Esophagus muscularis mucosa (tissue), 4 donors: ENCODE data around the gene MX2. TPM values are rescaled to one million over a fixed set of nuclear protein-coding genes. Genes with fewer than 3 reads are reported as not detected.

Experiments
- DNase-seq: peaks from one replicate; pipeline ENCODE4 v3.0.0-alpha.2; 2017; ENCODE audit errors: extremely low spot score
- H3K27ac ChIP-seq, 4 donors: fragments of 200-600 bp; sonication (generic); replicated peaks in 1 of 4; 1 replicate in 3 of 4; 2 replicates in 1 of 4; pipeline ENCODE4 v1.5.1; 2016 to 2019; ENCODE audit warnings: mild to moderate bottlenecking in 1 of 4
- H3K27me3 ChIP-seq, 4 donors: fragments of 200-600 bp; sonication (generic); one replicate each; pipeline versions ENCODE4 v1.5.1 to v1.6.0; 2016 to 2019
- H3K36me3 ChIP-seq, 4 donors: fragments of 200-600 bp; sonication (generic); one replicate each; pipeline ENCODE4 v1.5.1; 2016 to 2019
- H3K4me1 ChIP-seq, 4 donors: fragments of 200-600 bp; sonication (generic); one replicate each; pipeline ENCODE4 v1.5.1; 2016 to 2019
- H3K4me3 ChIP-seq, 4 donors: fragments of 200-600 bp; sonication (generic); 1 replicate in 2 of 4; 2 replicates in 2 of 4; pipeline ENCODE4 v1.5.1; 2016 to 2019; ENCODE audit warnings: mild to moderate bottlenecking in 4 of 4, moderate library complexity in 1 of 4
- H3K9me3 ChIP-seq, 4 donors: fragments of 200-600 bp; sonication (generic); 1 replicate in 3 of 4; 2 replicates in 1 of 4; pipeline ENCODE4 v1.5.1; 2016 to 2019
- CTCF ChIP-seq, 3 experiments: fragments of 200-600 bp in 2 of 3; fragments of 450-650 bp in 1 of 3; sonication (generic) in 2 of 3; IDR thresholded peaks; one replicate each; pipeline ENCODE4 v1.5.1; 2017 to 2019; ENCODE audit warnings: antibody characterized with exemption in 3 of 3, mild to moderate bottlenecking in 2 of 3, moderate library complexity in 1 of 3
- EP300 ChIP-seq: sonication (generic); formaldehyde crosslinking; IDR thresholded peaks from one replicate; pipeline ENCODE4 v1.6.1; 2017; ENCODE audit warnings: antibody characterized with exemption
- POLR2A ChIP-seq: fragments of 450-650 bp; IDR thresholded peaks from one replicate; pipeline ENCODE4 v1.6.1; 2017; ENCODE audit warnings: antibody characterized with exemption, moderate library complexity, mild to moderate bottlenecking, low read depth
- POLR2AphosphoS5 ChIP-seq, 2 donors: sonication (generic); formaldehyde crosslinking; IDR thresholded peaks; one replicate each; pipeline ENCODE4 v1.6.1; 2017; ENCODE audit warnings: antibody characterized with exemption in 2 of 2
- WGBS: methylation state at CpG from one replicate; pipeline ENCODE4 v1.1.5; 2018; 5-methylcytosine and 5-hydroxymethylcytosine counted together
- intact Hi-C: fragments of 100-400 bp; cut with DNase I; formaldehyde crosslinking; loops from one replicate; pipeline ENCODE4 v1.15.1; 2023
- total RNA-seq, 4 donors: library from RNA; depleted of rRNA; stranded (reverse); fragments of >200 nt; gene quantifications; one replicate each; pipeline versions ENCODE4 v1.1.0 to v1.2.1, GENCODE V29; 2016

Gene MX2
- total RNA-seq, 4 donors from 2014 or later, result 5.4 to 19.7 (median 7.0) TPM

DNA sequence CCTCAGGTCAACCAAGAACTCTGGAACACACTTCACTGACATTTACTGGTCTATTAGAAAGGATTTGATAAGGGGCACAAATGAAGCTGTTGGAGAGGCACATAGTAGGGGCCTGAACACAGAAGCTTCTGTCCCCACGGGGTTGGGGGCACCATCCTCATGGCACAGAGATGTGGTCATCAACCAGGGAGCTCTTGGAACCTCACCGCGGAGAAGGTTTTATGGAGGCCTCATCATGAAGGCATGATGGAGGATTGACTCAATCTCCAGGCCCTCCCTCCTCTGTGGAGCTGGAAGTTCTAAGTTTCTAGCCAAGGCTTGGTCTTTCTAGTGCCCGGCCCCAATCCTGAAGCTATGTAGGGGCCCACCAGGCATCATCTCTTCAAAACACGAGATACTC is 87.8 kb downstream of the MX2 start:
- DNase-seq, result no peak
- Histone ChIP-seq H3K36me3 (peaks cover 28 to 97% (median 66%) of the 10 kb centered on the region in 4 donors), H3K27me3 (no peaks in the 10 kb centered on the region), H3K4me3 (no peak overlapping the region), H3K4me1 (no peaks in the 10 kb centered on the region), H3K27ac (no peak overlapping the region), H3K9me3 (no peaks in the 10 kb centered on the region)
- intact Hi-C loops, result no loop called here
- 95% methylated on average over 2 of the region's 5 CpGs for WGBS
- TF ChIP-seq POLR2AphosphoS5 (IDR thresholded peaks at IDR 0.05) (no peak), EP300 (no peak), CTCF (IDR thresholded peaks at IDR 0.05) (no peak), POLR2A (no peak)

DNA sequence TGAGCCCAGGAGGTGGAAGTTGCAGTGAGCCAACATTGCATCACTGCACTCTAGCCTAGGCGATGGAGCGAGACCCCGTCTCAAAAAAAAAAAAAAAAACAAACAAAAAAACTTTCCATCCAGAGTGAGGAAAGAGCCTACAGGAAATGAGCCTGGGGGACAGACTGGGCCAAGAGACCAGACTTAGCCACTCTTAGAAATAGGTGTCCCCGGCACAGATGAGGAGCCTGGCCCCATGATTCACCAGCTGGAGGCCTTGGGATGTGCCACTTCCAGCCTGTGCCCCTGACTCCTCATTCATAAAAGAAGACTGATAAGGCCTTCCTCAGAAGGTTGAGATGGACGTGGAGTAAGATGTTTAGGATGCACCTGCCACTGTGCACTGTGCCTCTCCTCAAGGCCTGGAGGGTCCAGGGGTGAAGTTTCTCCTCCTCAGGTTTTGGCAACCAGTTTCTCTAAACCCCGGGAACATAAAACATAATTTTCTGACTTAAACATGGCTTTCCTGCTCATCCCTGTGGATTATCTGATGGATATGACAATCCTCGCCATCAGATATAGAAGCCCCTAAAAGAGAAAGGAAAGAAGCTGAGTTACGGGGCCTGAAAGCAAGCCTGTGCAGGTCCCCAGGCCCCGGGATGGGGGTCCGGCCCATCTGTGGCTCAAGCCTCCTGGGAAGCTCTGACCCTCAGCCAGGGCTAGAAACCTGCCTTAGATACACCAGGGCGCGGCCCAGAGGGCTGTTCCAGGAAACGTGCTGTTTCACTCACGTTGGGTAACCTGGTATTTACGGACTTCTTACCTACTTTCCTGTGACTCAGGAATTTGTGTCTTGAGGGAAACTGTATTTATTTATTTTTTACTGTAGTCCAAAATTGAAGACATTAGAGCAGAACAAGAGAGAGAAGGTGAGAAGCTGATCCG is 90.2 kb downstream of the MX2 start:
- Histone ChIP-seq H3K27ac (no peak overlapping the region), H3K4me1 (no peaks in the 10 kb centered on the region), H3K4me3 (no peak overlapping the region), H3K36me3 (peaks cover 15 to 97% (median 63%) of the 10 kb centered on the region in 4 donors), H3K27me3 (no peaks in the 10 kb centered on the region), H3K9me3 (no peaks in the 10 kb centered on the region)
- 87% methylated on average over 16 of the region's 16 CpGs for WGBS
- TF ChIP-seq POLR2A (no peak), EP300 (no peak), CTCF (IDR thresholded peaks at IDR 0.05) (no peak), POLR2AphosphoS5 (IDR thresholded peaks at IDR 0.05) (no peak)
- DNase-seq, result no peak
- intact Hi-C loops, result no loop called here

DNA sequence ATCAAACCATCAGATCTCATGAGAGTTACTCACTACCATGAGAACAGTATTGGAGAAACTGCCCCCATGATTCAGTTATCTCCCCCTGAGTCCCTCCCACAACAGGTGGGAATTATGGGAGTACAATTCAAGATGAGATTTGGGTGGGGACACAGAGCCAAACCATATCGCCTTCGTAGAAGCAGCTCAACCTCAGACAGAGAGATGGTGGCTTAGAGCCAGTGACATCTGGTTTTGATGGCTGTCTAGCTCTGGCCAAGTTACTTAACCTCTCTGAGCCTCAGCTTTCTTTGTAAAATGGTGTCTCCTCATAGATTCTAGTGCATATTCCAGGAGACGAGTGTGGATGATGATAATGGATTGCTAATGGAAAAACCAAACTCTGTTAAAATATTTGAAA is 91.4 kb downstream of the MX2 start:
- no peak overlapping the region for H3K4me3 ChIP-seq
- intact Hi-C loops, result no loop called here
- 91% methylated on average over 3 of the region's 3 CpGs for WGBS
- H3K36me3 ChIP-seq, result peaks cover 8 to 97% (median 64%) of the 10 kb centered on the region in 4 donors
- DNase-seq, result no peak
- TF ChIP-seq POLR2A (no peak), POLR2AphosphoS5 (IDR thresholded peaks at IDR 0.05) (no peak), EP300 (no peak), CTCF (IDR thresholded peaks at IDR 0.05) (no peak)
- H3K27ac ChIP-seq, result no peak overlapping the region
- H3K9me3 ChIP-seq, result no peaks in the 10 kb centered on the region
- no peaks in the 10 kb centered on the region for H3K4me1 ChIP-seq
- H3K27me3 ChIP-seq, result no peaks in the 10 kb centered on the region

- Histone ChIP-seq H3K36me3 (peaks cover 8 to 97% (median 69%) of the 10 kb centered on the region in 4 donors), H3K4me1 (no peaks in the 10 kb centered on the region), H3K9me3 (no peaks in the 10 kb centered on the region), H3K4me3 (no peak overlapping the region), H3K27ac (no peak overlapping the region), H3K27me3 (no peaks in the 10 kb centered on the region)
- intact Hi-C loops, result no loop called here
- TF ChIP-seq EP300 (no peak), POLR2A (no peak), CTCF (IDR thresholded peaks at IDR 0.05) (no peak), POLR2AphosphoS5 (IDR thresholded peaks at IDR 0.05) (no peak)
- DNase-seq, result no peak
- 64% methylated on average over 3 of the region's 3 CpGs for WGBS
These were observed 91.9 kb downstream of the MX2 start for GRCh38 chr21:41453761-41454160.
